IMR-90 (cell line): ENCODE results near the gene SLC23A2. TPM values are rescaled to one million over a fixed set of nuclear protein-coding genes. Genes with fewer than 3 reads are reported as not detected.
A peak's percentile ranks its signal among the peaks of the same experiment; 100 is the strongest.

ENCODE experiments used
- ATAC-seq: fragments of 200-7000 bp; cut with Tn5 transposase; 2 replicates; pipeline ENCODE4 v1.9.1; 2020; ENCODE audit warnings: low read depth, mild to moderate bottlenecking, moderate library complexity
- BruUV-seq: library from RNA; stranded (reverse); fragments of 400-500 nt; replicated peaks from 2 replicates; lab custom pipeline; 2021; lab: Mats Ljungman, UMichigan
- CTCF ChIA-PET: fragments of 300-600 bp; formaldehyde crosslinking; extraction: SDS; loops from one replicate; lab custom pipeline; 2021; ENCODE audit warnings: antibody characterized with exemption; lab: Yijun Ruan, JAX
- POLR2A ChIA-PET: fragments of 300-600 bp; sonication (Branson Sonifier 250); formaldehyde crosslinking; loops from one replicate; lab custom pipeline; 2022; ENCODE audit warnings: antibody characterized with exemption; ENCODE audit not compliant: unreplicated experiment; lab: Charles Lee
- DNase-seq: peaks from one replicate; pipeline ENCODE4 v3.0.0; 2013
- H2AFZ ChIP-seq: replicated peaks from 2 replicates; pipeline ENCODE3; 2013; ENCODE audit warnings: low read length, mild to moderate bottlenecking; ENCODE audit not compliant: poor library complexity
- H2AK5ac ChIP-seq: 2 replicates; pipeline ENCODE4 v1.6.1; 2013; ENCODE audit warnings: low read depth, low read length, inconsistent platforms
- H2AK9ac ChIP-seq: replicated peaks from 2 replicates; pipeline ENCODE3; 2013; ENCODE audit warnings: mild to moderate bottlenecking, low read depth, low read length, moderate library complexity; ENCODE audit not compliant: poor library complexity
- H2BK120ac ChIP-seq: 2 replicates; pipeline ENCODE4 v1.6.1; 2013; ENCODE audit warnings: low read depth, low read length, inconsistent platforms
- H2BK15ac ChIP-seq: 3 replicates; pipeline ENCODE4 v1.6.1; 2013; ENCODE audit warnings: low read depth, low read length, inconsistent platforms
- H2BK20ac ChIP-seq: 2 replicates; pipeline ENCODE4 v1.6.1; 2013; ENCODE audit warnings: low read depth, mild to moderate bottlenecking, inconsistent platforms, low read length, moderate library complexity
- H2BK5ac ChIP-seq: 2 replicates; pipeline ENCODE4 v1.6.1; 2013; ENCODE audit warnings: mild to moderate bottlenecking, low read depth, low read length, inconsistent platforms; ENCODE audit not compliant: poor library complexity, severe bottlenecking
- H3K14ac ChIP-seq: replicated peaks from 2 replicates; pipeline ENCODE4 v1.6.1; 2013; ENCODE audit warnings: low read depth, low read length, inconsistent platforms
- H3K18ac ChIP-seq: 2 replicates; pipeline ENCODE4 v1.6.1; 2013; ENCODE audit warnings: low read depth, low read length, control low read depth
- H3K23ac ChIP-seq: 2 replicates; pipeline ENCODE4 v1.6.1; 2013; ENCODE audit warnings: low read depth, low read length, inconsistent platforms
- H3K27ac ChIP-seq: 2 replicates; pipeline ENCODE4 v1.5.1; 2013; ENCODE audit warnings: mild to moderate bottlenecking, control low read depth, low read length; ENCODE audit not compliant: insufficient read depth
- H3K27me3 ChIP-seq: 2 replicates; pipeline ENCODE4 v1.6.1; 2013; ENCODE audit warnings: low read length; ENCODE audit not compliant: control insufficient read depth, insufficient read depth
- H3K36me3 ChIP-seq: 2 replicates; pipeline ENCODE4 v1.6.1; 2013; ENCODE audit warnings: low read length, mixed read lengths; ENCODE audit not compliant: control insufficient read depth, insufficient read depth
- H3K4ac ChIP-seq: 2 replicates; pipeline ENCODE4 v1.6.1; 2013; ENCODE audit warnings: low read depth, low read length, inconsistent platforms
- H3K4me1 ChIP-seq: 2 replicates; pipeline ENCODE4 v1.6.1; 2013; ENCODE audit warnings: low read length, mixed read lengths; ENCODE audit not compliant: control insufficient read depth, insufficient read depth
- H3K4me2 ChIP-seq: 2 replicates; pipeline ENCODE4 v1.6.1; 2013; ENCODE audit warnings: low read depth, mild to moderate bottlenecking, control low read depth, low read length, moderate library complexity
- H3K4me3 ChIP-seq: 2 replicates; pipeline ENCODE4 v1.5.1; 2013; ENCODE audit warnings: low read depth, mild to moderate bottlenecking, control low read depth, low read length, moderate library complexity; ENCODE audit not compliant: insufficient read depth
- H3K56ac ChIP-seq: 2 replicates; pipeline ENCODE4 v1.6.1; 2013; ENCODE audit warnings: low read length, inconsistent platforms; ENCODE audit not compliant: insufficient read depth; ENCODE audit errors: extremely low read depth
- H3K79me1 ChIP-seq, 2 experiments: 2 replicates each; pipeline ENCODE4 v1.6.1; 2013; ENCODE audit warnings: low read length in 2 of 2, inconsistent platforms in 1 of 2, low read depth in 1 of 2
- H3K9ac ChIP-seq: 2 replicates; pipeline ENCODE4 v1.6.1; 2013; ENCODE audit warnings: low read depth, low read length, control low read depth
- H3K9me1 ChIP-seq: 2 replicates; pipeline ENCODE4 v1.6.1; 2013; ENCODE audit warnings: low read length, inconsistent platforms; ENCODE audit not compliant: insufficient read depth
- H3K9me3 ChIP-seq: 2 replicates; pipeline ENCODE4 v1.6.1; 2013; ENCODE audit warnings: low read length; ENCODE audit not compliant: control insufficient read depth, insufficient read depth
- H4K20me1 ChIP-seq: 2 replicates; pipeline ENCODE4 v1.6.1; 2013; ENCODE audit warnings: low read length, inconsistent platforms; ENCODE audit not compliant: insufficient read depth
- H4K5ac ChIP-seq: 2 replicates; pipeline ENCODE4 v1.6.1; 2013; ENCODE audit warnings: mild to moderate bottlenecking, low read depth, low read length, control low read depth
- H4K8ac ChIP-seq, 2 experiments: 2 replicates each; pipeline ENCODE4 v1.6.1; 2013; ENCODE audit warnings: low read depth in 2 of 2, low read length in 2 of 2, control low read depth in 1 of 2, inconsistent platforms in 1 of 2
- H4K91ac ChIP-seq: 2 replicates; pipeline ENCODE4 v1.6.1; 2013; ENCODE audit warnings: low read depth, low read length, inconsistent platforms; ENCODE audit not compliant: insufficient read depth
- MAFK ChIP-seq: IDR thresholded peaks from 2 replicates; pipeline ENCODE4 v1.6.1; 2012; ENCODE audit warnings: low read depth, low read length, improper control_type of control experiment
- RFX5 ChIP-seq: IDR thresholded peaks from 2 replicates; pipeline ENCODE4 v1.8.0; 2012; ENCODE audit warnings: low read depth, mild to moderate bottlenecking, low read length, moderate library complexity
- WGBS, 2 experiments: methylation state at CpG; one replicate each; pipeline versions ENCODE4 v1.1.5 to v1.1.7; 2013; ENCODE audit warnings: missing lambda C conversion rate in 2 of 2; ENCODE audit not compliant: insufficient read length in 1 of 2; ENCODE audit errors: extremely low coverage in 2 of 2; 5-methylcytosine and 5-hydroxymethylcytosine counted together
- dilution Hi-C: fragments of 300-500 bp; cut with HindIII; formaldehyde crosslinking; loops from one replicate; pipeline ENCODE4 v1.14.3; 2018; ENCODE audit warnings: low sequenced_read_pairs; ENCODE audit not compliant: unreplicated experiment
- in situ Hi-C: fragments of 300-500 bp; cut with MboI; formaldehyde crosslinking; loops from 3 replicates; pipeline ENCODE4 v1.14.3; 2019; ENCODE audit warnings: low sequenced_read_pairs, inconsistent platforms, mixed read lengths
- intact Hi-C: fragments of 100-400 bp; cut with micrococcal nuclease; formaldehyde crosslinking; loops from 2 replicates; pipeline ENCODE4 v1.10.0; 2022
- polyA plus RNA-seq, 3 experiments: library from polyadenylated mRNA; depleted of rRNA; stranded (reverse); fragments of >200 nt; gene quantifications; 2 replicates each; pipeline ENCODE4 v1.2.3, GENCODE V29; 2012; ENCODE audit warnings: low replicate concordance in 1 of 3
- total RNA-seq: library from RNA; depleted of rRNA; stranded (reverse); fragments of >200 nt; gene quantifications from 2 replicates; pipeline ENCODE4 v1.2.3, GENCODE V29; 2012

Gene SLC23A2
- total and polyA plus RNA-seq, 2 of the 4 experiments (the other 2 are of a cell fraction), result 10.2 to 14.4 TPM

- H4K8ac ChIP-seq, result peak overlapping the region; percentile 57 to 65; a peak in 3 of 4 replicates
- BruUV-seq, result no TSS peak
- peaks cover 3 to 39% of the 10 kb centered on the region in 2 experiments; a peak in 3 of 4 replicates for H3K79me1 ChIP-seq
- no peaks in the 10 kb centered on the region for H3K9me3 ChIP-seq
- peak overlapping the region; percentile 11; the same call in 1 of the 2 replicates for H2BK120ac ChIP-seq
- no peak overlapping the region for H3K4me3 ChIP-seq
- peak overlapping the region; percentile 83; the same call in 1 of the 2 replicates for H3K27ac ChIP-seq
- H3K9me1 ChIP-seq, result peaks cover 4% of the 10 kb centered on the region
- H2BK20ac ChIP-seq, result peak overlapping the region; percentile 2; the same call in 1 of the 2 replicates
- H3K9ac ChIP-seq, result no peak overlapping the region
- H3K27me3 ChIP-seq, result no peaks in the 10 kb centered on the region
- H2BK5ac ChIP-seq, result peak overlapping the region; percentile 75
- no peak overlapping the region for H3K23ac ChIP-seq
- ChIA-PET POLR2A (no interaction called here), CTCF (interaction anchor here (1.1 kb wide), 1 partner anchor 13 kb away, joined by 3 read pairs; no protein-coding TSS in a partner anchor)
- intact Hi-C loops (no loop called here), dilution Hi-C loops (no loop called here), in situ Hi-C loops (loop anchor here (25.0 kb wide), 1 partner anchor 356 kb away; no protein-coding TSS in a partner anchor)
- ATAC-seq (no peak; the same call in 1 of the 2 replicates), DNase-seq (no peak)
- H4K5ac ChIP-seq, result peak overlapping the region; percentile 84
- H3K18ac ChIP-seq, result peak overlapping the region; percentile 87
- peaks cover 15% of the 10 kb centered on the region for H3K36me3 ChIP-seq
- H3K56ac ChIP-seq, result no peak overlapping the region
- no peaks in the 10 kb centered on the region for H4K20me1 ChIP-seq
- H2BK15ac ChIP-seq, result peak overlapping the region; percentile 1; the same call in 1 of the 3 replicates
- 92% methylated on average over 6 of the region's 12 CpGs; no CpG with 5 or more reads in 1 of the 2 experiments for WGBS, 2 experiments
- H2AK5ac ChIP-seq, result peak overlapping the region; percentile 68; the same call in 1 of the 2 replicates
- H3K4me1 ChIP-seq, result peaks cover 8% of the 10 kb centered on the region
- no peak overlapping the region for H2AK9ac ChIP-seq
- no peak overlapping the region for H2AFZ ChIP-seq
- no peak overlapping the region for H3K14ac ChIP-seq
- H4K91ac ChIP-seq, result peak overlapping the region; percentile 38
- H3K4me2 ChIP-seq, result peak overlapping the region; percentile 37; the same call in 1 of the 2 replicates
- H3K4ac ChIP-seq, result peak overlapping the region; percentile 29; the same call in 1 of the 2 replicates
- TF ChIP-seq MAFK (no peak), RFX5 (no peak)
Observed at GRCh38 chr20:4967752-4968477, 33.4 kb downstream of the SLC23A2 start.
